Measurements from ENCODE around the gene SLC1A7.

SLC1A7 gene

GRCh38 chr1:53116307-53116810 lies 26.1 kb downstream of the SLC1A7 start:
- Histone ChIP-seq H3K9me3 (ENCODE audit: insufficient read depth, low read length) (no peaks in the 10 kb centered on the region), H3K27ac (ENCODE audit: low read depth, low read length) (no peak overlapping the region), H4K20me1 (ENCODE audit: low read depth, low read length) (no peaks in the 10 kb centered on the region), H3K9ac (ENCODE audit: low read length) (no peak overlapping the region), H3K79me2 (ENCODE audit: insufficient read depth, low read length) (no peaks in the 10 kb centered on the region), H3K4me3 (ENCODE audit: insufficient read depth, low read length, poor library complexity, severe bottlenecking) (no peak overlapping the region), H2AFZ (ENCODE audit: low read depth, low read length, severe bottlenecking) (no peak overlapping the region), H3K4me2 (ENCODE audit: low read depth, low read length, poor library complexity, severe bottlenecking) (no peak overlapping the region), H3F3A (ENCODE audit: insufficient read depth) (no peaks in the 10 kb centered on the region), H3K9me2 (replicated peaks; ENCODE audit: insufficient read depth, low read length) (no peaks in the 10 kb centered on the region), H3K36me3 (ENCODE audit: low read length) (no peaks in the 10 kb centered on the region), H3K27me3 (ENCODE audit: low read length) (no peaks in the 10 kb centered on the region)
- no peak for TF ChIP-seq EZH2phosphoT487 (conservative IDR thresholded peaks at IDR 0.05; ENCODE audit: low read length)
- TF ChIP-seq, protein P1, sequence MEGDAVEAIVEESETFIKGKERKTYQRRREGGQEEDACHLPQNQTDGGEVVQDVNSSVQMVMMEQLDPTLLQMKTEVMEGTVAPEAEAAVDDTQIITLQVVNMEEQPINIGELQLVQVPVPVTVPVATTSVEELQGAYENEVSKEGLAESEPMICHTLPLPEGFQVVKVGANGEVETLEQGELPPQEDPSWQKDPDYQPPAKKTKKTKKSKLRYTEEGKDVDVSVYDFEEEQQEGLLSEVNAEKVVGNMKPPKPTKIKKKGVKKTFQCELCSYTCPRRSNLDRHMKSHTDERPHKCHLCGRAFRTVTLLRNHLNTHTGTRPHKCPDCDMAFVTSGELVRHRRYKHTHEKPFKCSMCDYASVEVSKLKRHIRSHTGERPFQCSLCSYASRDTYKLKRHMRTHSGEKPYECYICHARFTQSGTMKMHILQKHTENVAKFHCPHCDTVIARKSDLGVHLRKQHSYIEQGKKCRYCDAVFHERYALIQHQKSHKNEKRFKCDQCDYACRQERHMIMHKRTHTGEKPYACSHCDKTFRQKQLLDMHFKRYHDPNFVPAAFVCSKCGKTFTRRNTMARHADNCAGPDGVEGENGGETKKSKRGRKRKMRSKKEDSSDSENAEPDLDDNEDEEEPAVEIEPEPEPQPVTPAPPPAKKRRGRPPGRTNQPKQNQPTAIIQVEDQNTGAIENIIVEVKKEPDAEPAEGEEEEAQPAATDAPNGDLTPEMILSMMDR (IDR thresholded peaks at IDR 0.05; ENCODE audit: insufficient read depth, low read length, poor library complexity, severe bottlenecking) = no peak

- Histone ChIP-seq H4K20me1 (ENCODE audit: low read depth, low read length) (no peaks in the 10 kb centered on the region), H3K9ac (ENCODE audit: low read length) (no peak overlapping the region), H3F3A (ENCODE audit: insufficient read depth) (no peaks in the 10 kb centered on the region), H3K27me3 (ENCODE audit: low read length) (no peaks in the 10 kb centered on the region), H3K27ac (ENCODE audit: low read depth, low read length) (no peak overlapping the region), H3K36me3 (ENCODE audit: low read length) (no peaks in the 10 kb centered on the region), H3K4me3 (ENCODE audit: insufficient read depth, low read length, poor library complexity, severe bottlenecking) (no peak overlapping the region), H3K9me2 (replicated peaks; ENCODE audit: insufficient read depth, low read length) (no peaks in the 10 kb centered on the region), H3K9me3 (ENCODE audit: insufficient read depth, low read length) (no peaks in the 10 kb centered on the region), H3K79me2 (ENCODE audit: insufficient read depth, low read length) (no peaks in the 10 kb centered on the region), H3K4me2 (ENCODE audit: low read depth, low read length, poor library complexity, severe bottlenecking) (no peak overlapping the region), H2AFZ (ENCODE audit: low read depth, low read length, severe bottlenecking) (no peak overlapping the region)
- TF ChIP-seq, protein P1 (IDR thresholded peaks at IDR 0.05; ENCODE audit: insufficient read depth, low read length, poor library complexity, severe bottlenecking) = no peak
- no peak for TF ChIP-seq EZH2phosphoT487 (conservative IDR thresholded peaks at IDR 0.05; ENCODE audit: low read length)
These were observed 26.8 kb downstream of the SLC1A7 start for GRCh38 chr1:53115403-53116306.

DNA sequence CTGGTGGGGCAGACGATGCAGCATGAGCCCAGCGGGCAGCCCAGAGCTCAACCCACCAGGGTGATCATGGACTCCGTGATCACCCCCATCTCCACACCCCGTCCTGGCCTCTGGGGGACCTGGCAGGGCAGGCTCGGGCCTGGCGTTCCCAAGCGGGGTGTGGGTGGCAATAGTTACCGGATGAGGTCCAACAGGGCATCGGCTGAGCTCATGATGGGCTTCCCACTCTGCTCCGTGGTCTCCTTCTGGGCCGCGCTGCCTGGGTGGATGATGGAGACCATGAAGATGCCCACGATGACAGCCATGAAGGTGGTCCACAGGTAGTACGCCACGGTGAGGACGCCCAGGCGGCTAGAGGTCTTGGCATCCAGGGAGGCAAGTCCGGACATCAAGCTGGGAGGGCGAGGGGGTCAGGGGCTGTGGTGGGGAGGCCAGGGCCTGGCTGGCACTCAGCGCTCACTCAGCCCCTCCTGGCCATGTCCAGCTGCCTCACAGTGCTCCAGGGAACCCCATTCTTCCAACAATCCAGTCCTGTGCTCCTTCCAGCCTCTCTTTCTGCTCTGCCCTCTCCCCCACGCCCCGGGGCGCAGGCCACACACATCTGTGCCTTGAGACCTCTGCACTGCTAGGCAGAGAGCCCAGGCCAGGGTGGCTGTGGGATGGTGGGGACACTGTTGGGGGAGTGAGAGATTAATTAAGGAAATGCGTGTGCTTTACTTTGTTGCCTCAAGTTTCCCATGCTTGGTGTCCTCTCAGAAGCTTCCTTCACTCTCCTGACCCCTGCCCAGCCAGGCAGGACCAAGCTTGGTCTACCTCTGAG lies 27.6 kb downstream of the SLC1A7 start:
- Histone ChIP-seq H3K4me2 (ENCODE audit: low read depth, low read length, poor library complexity, severe bottlenecking) (no peak overlapping the region), H3K27me3 (ENCODE audit: low read length) (no peaks in the 10 kb centered on the region), H3K27ac (ENCODE audit: low read depth, low read length) (no peak overlapping the region), H3K9me3 (ENCODE audit: insufficient read depth, low read length) (no peaks in the 10 kb centered on the region), H3K9ac (ENCODE audit: low read length) (no peak overlapping the region), H3K79me2 (ENCODE audit: insufficient read depth, low read length) (no peaks in the 10 kb centered on the region), H3F3A (ENCODE audit: insufficient read depth) (no peaks in the 10 kb centered on the region), H3K4me3 (ENCODE audit: insufficient read depth, low read length, poor library complexity, severe bottlenecking) (no peak overlapping the region), H2AFZ (ENCODE audit: low read depth, low read length, severe bottlenecking) (no peak overlapping the region), H4K20me1 (ENCODE audit: low read depth, low read length) (no peaks in the 10 kb centered on the region), H3K9me2 (replicated peaks; ENCODE audit: insufficient read depth, low read length) (no peaks in the 10 kb centered on the region), H3K36me3 (ENCODE audit: low read length) (no peaks in the 10 kb centered on the region)
- TF ChIP-seq, protein P1 (IDR thresholded peaks at IDR 0.05; ENCODE audit: insufficient read depth, low read length, poor library complexity, severe bottlenecking) = no peak
- TF ChIP-seq EZH2phosphoT487 (conservative IDR thresholded peaks at IDR 0.05; ENCODE audit: low read length) = no peak
